Nephron (organoid): ENCODE results near the gene YIPF3.

Source experiments
- H3K27ac Mint-ChIP-seq, 3 experiments: 2 replicates each; pipeline ENCODE4 v1.8.0; 2020; ENCODE audit warnings: mixed read lengths in 3 of 3, mild to moderate bottlenecking in 2 of 3, moderate library complexity in 1 of 3
- H3K27me3 Mint-ChIP-seq: 2 replicates; pipeline ENCODE4 v1.8.0; 2021; ENCODE audit warnings: low read depth, mild to moderate bottlenecking, moderate library complexity, mixed read lengths
- H3K36me3 Mint-ChIP-seq: 2 replicates; pipeline ENCODE4 v1.8.0; 2020; ENCODE audit warnings: low read depth, mixed read lengths
- H3K4me1 Mint-ChIP-seq: 2 replicates; pipeline ENCODE4 v1.8.0; 2020; ENCODE audit warnings: mixed read lengths
- H3K4me3 Mint-ChIP-seq, 3 experiments: 2 replicates each; pipeline ENCODE4 v1.8.0; 2020; ENCODE audit warnings: mild to moderate bottlenecking in 3 of 3, mixed read lengths in 3 of 3, moderate library complexity in 2 of 3
- H3K9me3 Mint-ChIP-seq: 2 replicates; pipeline ENCODE4 v1.8.0; 2020; ENCODE audit warnings: mixed read lengths
- TF ChIP-seq, protein P1 (sequence below), 3 experiments: fragments of 200-600 bp; sonication (generic); IDR thresholded peaks; one replicate each; pipeline ENCODE4 v1.5.0; 2021; ENCODE audit warnings: antibody characterized with exemption in 3 of 3; ENCODE audit not compliant: unreplicated experiment in 3 of 3

The YIPF3 gene

DNA sequence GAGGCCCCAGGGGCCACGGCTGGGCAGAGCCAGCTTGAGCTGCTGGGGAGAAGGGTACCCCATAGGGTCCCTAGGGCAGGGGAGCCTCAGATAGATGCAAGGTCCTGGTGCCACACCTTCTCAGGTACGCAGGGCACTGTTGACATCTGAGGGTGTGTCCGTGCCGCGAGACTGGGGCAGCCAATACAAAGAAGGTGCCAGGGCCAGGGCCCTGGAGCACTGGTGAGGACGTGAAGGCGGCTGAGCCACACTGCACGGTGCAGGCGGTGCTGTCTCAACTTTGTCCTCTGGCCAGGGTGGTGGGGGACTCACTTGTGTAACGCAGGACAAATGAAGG, 5.9 kb downstream of the YIPF3 start:
- H3K27ac Mint-ChIP-seq, result no peak overlapping the region
- TF ChIP-seq, protein P1, sequence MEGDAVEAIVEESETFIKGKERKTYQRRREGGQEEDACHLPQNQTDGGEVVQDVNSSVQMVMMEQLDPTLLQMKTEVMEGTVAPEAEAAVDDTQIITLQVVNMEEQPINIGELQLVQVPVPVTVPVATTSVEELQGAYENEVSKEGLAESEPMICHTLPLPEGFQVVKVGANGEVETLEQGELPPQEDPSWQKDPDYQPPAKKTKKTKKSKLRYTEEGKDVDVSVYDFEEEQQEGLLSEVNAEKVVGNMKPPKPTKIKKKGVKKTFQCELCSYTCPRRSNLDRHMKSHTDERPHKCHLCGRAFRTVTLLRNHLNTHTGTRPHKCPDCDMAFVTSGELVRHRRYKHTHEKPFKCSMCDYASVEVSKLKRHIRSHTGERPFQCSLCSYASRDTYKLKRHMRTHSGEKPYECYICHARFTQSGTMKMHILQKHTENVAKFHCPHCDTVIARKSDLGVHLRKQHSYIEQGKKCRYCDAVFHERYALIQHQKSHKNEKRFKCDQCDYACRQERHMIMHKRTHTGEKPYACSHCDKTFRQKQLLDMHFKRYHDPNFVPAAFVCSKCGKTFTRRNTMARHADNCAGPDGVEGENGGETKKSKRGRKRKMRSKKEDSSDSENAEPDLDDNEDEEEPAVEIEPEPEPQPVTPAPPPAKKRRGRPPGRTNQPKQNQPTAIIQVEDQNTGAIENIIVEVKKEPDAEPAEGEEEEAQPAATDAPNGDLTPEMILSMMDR (IDR thresholded peaks at IDR 0.05; ENCODE audit: unreplicated experiment in 3 of 3), result no peak
- no peaks in the 10 kb centered on the region for H3K9me3 Mint-ChIP-seq

DNA sequence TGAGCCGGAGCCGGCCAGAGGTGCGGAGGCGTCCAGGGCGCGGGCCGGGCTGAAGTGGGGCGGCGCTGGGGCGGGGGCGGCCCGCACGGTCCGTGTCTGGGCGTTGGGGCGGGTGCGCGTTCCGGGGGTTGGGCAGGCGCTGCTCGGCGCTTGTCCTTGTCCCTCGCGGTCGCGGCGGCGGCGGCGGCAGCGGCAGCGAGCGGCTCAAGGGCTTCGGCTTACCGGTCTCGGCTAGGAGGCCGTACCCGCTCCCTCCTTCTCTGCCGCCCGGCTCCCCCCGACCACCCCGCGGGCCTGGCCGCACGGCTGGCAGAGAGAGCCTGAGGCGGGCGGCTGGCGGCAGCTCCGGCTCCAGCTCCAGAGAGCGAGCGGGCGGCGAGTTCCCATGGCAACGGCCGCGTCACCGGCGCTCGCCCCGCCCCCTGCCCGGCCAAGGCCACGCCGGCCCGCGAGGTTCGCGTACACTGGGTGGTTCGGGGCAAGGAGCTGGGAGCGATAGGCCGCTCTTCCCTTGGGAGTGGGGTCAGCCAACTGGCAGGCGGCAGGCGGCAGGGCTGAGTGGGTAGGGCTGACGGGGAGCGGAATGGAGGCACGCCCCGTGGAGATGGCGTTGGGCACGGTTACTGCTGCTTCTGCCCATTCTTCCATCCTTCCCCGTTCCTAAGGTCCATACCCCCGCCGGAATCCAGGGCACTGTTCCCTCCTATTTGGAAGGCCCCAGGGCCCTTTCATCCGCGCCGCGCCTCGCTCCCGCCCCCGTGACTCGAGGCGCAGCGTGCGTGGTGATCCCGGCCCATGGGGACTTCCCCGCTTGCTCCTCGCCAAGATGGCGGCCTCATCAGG, 6.5 kb downstream of the YIPF3 start, which contains the start of gene LRRC73:
Gene LRRC73 (minus strand): TSS at position 363 of the 843 bp plus-strand sequence. CDS start 561 bp downstream, outside the sequence.
- peaks cover 18% of the 10 kb centered on the region for H3K27me3 Mint-ChIP-seq
- peak within 1 kb of the TSS in 2 of 3 experiments; percentile 3 to 56 for H3K27ac Mint-ChIP-seq
- H3K4me3 Mint-ChIP-seq, result peak within 1 kb of the TSS; percentile 86 to 92 (median 87)
- H3K4me1 Mint-ChIP-seq, result peaks cover 23% of the 10 kb centered on the region
- TF ChIP-seq, protein P1 (IDR thresholded peaks at IDR 0.05; ENCODE audit: unreplicated experiment in 3 of 3), result no peak
- peaks cover 28% of the 10 kb centered on the region for H3K36me3 Mint-ChIP-seq
- H3K9me3 Mint-ChIP-seq, result no peaks in the 10 kb centered on the region

More for the DNA sequence above, 5.9 kb downstream of the YIPF3 start:
- Mint-ChIP-seq H3K4me1 (peaks cover 27% of the 10 kb centered on the region), H3K27me3 (peaks cover 18% of the 10 kb centered on the region), H3K36me3 (peaks cover 31% of the 10 kb centered on the region), H3K4me3 (peak overlapping the region; percentile 78 to 83 (median 81))

DNA sequence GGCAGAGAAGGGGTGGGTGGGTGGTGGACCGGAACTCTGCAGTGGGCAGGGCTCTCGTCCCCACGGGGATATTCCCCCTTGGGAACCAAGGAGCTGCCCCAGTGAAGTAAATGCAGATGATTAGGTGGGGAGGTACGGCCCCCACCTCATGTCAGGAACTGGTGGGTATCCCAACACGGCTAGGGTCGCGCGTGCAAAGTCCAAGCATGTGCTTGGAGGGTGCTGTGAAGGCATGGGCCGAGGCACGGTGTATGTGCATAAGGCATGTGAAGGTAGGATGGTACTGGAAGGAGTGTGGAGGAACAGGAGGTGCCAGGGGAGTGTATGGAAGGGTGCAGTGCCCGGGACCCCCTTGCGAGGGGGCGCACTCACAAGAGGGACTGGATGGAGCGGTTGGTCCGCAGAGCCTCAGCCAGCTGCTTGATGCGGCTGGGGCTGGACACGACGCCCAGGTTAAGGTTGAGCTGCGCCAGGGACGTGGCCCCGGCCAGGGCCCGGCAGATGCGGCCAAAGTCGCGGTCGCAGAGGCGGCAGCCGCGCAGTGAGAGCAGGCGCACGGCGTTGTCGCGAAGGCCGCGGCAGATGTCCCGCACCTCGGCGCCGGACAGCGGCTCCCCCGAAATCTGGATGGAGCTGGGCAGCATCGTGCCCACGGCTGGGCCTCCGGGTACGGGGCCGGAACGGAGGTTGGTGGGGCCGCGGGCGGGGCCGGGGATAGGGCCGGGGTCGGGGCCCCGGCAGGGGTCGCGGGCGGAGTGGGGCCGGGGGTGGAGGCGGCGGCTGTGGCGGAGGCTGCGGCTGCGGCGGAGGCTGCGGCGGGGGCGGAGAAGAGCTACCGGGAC, 7.4 kb downstream of the YIPF3 start:
- TF ChIP-seq, protein P1 (IDR thresholded peaks at IDR 0.05; ENCODE audit: unreplicated experiment in 3 of 3), result no peak
- no peaks in the 10 kb centered on the region for H3K9me3 Mint-ChIP-seq
- peak overlapping the region; percentile 86 to 92 (median 87) for H3K4me3 Mint-ChIP-seq
- peaks cover 24% of the 10 kb centered on the region for H3K36me3 Mint-ChIP-seq
- peak overlapping the region in 2 of 3 experiments; percentile 3 to 56 for H3K27ac Mint-ChIP-seq
- peaks cover 18% of the 10 kb centered on the region for H3K27me3 Mint-ChIP-seq
- H3K4me1 Mint-ChIP-seq, result peaks cover 16% of the 10 kb centered on the region

DNA sequence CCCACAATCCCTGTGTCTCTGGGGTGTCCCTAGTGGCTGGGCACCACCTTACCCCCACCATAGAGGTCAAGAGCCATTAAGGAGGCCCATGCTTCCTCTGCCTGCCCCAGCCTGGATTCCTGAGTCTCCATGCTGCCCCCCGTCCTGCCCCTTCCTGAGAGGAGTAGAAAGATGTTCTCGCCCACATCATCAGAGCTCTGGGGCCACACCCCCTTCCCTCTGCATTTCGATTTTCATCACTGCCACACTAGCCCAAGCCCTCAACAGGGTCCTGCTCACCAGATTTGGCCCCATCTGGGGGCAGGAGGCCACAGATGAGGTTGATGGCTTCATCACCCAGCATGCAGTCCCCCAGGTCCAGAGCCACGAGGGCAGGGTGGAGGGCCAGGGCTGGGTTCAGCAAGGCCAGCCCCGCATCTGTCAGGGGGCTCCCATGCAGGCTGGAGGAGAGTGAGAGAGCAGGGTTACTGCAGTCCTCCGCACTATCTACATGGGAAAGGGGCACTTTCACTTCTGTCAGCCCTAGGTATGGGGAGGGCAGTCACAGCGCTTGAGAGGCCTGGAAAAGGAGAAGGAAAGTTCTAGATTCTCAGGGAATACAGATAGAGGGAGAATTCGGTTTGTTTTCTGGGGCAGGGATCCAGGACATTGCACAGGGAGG, 8.1 kb downstream of the YIPF3 start:
- H3K36me3 Mint-ChIP-seq, result peaks cover 26% of the 10 kb centered on the region
- H3K4me3 Mint-ChIP-seq, result peak overlapping the region; percentile 86 to 92 (median 87)
- no peaks in the 10 kb centered on the region for H3K9me3 Mint-ChIP-seq
- peaks cover 18% of the 10 kb centered on the region for H3K27me3 Mint-ChIP-seq
- H3K4me1 Mint-ChIP-seq, result peaks cover 14% of the 10 kb centered on the region
- TF ChIP-seq, protein P1 (IDR thresholded peaks at IDR 0.05; ENCODE audit: unreplicated experiment in 3 of 3), result no peak
- peak overlapping the region in 2 of 3 experiments; percentile 3 to 56 for H3K27ac Mint-ChIP-seq

DNA sequence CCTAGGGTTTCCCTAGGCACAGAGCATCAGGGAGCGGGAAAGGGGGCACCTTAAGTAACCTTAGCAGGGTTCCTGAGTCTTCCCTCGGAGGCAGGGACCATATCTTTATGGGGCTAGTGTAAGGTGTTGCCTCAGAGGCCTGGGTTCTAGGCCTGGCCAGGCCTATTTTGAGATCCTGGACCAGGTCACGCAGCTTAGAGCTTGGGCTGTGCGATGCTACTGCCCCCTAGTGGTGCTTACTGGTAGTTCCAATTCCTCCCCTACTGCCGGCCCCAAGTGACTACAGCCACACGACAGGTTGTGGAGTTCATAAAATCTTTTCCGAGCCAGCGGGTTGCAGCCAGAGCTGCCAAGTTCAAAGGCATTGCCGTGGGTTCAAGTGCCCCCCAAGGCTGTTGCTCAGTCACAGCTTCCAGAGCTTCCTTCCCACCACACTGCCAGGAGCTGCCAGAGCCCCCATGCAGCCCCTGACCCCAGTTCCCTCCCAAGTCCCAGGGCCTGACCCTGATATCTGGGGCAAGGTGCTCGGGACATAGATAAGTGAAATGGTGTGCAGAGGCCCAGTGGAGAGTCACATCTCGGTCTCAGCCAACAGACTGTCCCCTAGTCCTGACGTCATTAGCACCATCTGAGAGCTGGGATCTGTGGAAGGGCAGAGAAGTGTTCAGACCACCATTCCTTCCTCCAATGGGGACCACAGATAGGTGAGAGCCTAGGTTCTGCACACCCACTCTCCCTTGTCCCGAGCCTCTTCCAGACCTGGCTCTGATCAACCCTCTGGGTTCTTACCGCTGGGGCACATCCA, 9.9 kb downstream of the YIPF3 start:
- H3K4me1 Mint-ChIP-seq, result peaks cover 14% of the 10 kb centered on the region
- H3K4me3 Mint-ChIP-seq, result peak overlapping the region; percentile 42 to 65 (median 58)
- no peak overlapping the region for H3K27ac Mint-ChIP-seq
- TF ChIP-seq, protein P1 (IDR thresholded peaks at IDR 0.05; ENCODE audit: unreplicated experiment in 3 of 3), result peak; percentile 92 to 97 (median 96)
- H3K9me3 Mint-ChIP-seq, result no peaks in the 10 kb centered on the region
- peaks cover 36% of the 10 kb centered on the region for H3K36me3 Mint-ChIP-seq
- peaks cover 18% of the 10 kb centered on the region for H3K27me3 Mint-ChIP-seq
